ENCODE data around the gene INTS15.
A peak's percentile ranks its signal among the peaks of the same experiment; 100 is the strongest.
"Not testable (repeated sequence)": the region's sequence is repeated elsewhere in the genome, so short reads cannot be mapped to it uniquely, and the experiment has no call there.

INTS15 gene

DNA sequence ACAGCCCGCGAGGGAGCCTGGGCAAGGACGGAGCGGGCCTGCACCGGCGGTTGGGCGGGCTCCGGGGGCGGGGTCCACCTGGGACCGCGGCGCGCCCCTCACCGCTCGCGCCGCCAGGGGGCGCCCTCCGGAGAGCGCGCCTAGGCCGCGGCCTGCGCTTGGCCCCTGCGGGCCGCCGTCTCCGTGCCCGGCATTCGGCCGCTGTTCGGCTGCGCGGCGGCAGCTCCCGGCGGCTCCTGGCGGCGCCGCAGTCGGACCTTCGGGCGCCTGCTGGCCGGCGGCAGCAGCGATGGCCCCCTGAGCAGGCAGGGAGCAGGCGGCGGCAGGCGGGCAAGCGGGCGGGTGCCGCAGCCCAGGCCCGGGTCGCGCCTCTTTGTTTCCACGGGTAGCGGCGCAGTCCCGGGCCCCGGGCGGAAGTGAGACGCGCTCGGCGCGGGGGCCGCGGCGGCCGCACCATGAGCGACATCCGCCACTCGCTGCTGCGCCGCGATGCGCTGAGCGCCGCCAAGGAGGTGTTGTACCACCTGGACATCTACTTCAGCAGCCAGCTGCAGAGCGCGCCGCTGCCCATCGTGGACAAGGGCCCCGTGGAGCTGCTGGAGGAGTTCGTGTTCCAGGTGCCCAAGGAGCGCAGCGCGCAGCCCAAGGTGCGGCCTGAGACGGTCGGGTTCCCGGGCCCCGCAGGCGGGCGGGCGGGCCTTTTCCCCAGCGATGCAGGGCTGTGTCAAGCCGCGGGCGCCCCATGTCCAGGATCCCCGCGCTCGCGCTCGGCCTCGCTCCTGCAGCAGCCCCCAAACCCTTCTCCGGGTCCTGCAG lies at the start of gene INTS15:
TSS of gene INTS15 (plus strand) at position 193 of the 816 bp plus-strand sequence. CDS start at position 456, 263 bp downstream.
- DNase-seq (ENCODE audit: low spot score), result peak; percentile 54

DNA sequence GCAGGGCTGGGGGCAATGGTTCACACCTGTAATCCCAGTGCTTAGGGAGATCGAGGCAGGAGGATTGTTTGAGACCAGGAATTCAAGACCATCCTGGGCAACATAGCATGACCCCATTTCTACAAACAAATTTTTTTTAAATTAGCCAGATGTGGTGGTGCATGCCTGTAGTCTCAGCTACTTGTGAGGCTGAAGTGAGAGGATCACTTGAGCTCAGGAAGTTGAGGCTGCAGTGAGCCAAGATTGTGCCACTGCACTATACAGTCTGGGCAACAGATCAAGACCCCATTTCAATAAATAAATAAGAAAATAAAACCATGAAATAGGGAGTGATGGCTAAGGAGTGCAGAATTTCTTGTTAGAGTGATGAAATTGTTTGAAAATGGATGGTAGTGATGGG lies 47.5 kb upstream of the INTS15 start:
- no peak for DNase-seq (ENCODE audit: low spot score)

DNA sequence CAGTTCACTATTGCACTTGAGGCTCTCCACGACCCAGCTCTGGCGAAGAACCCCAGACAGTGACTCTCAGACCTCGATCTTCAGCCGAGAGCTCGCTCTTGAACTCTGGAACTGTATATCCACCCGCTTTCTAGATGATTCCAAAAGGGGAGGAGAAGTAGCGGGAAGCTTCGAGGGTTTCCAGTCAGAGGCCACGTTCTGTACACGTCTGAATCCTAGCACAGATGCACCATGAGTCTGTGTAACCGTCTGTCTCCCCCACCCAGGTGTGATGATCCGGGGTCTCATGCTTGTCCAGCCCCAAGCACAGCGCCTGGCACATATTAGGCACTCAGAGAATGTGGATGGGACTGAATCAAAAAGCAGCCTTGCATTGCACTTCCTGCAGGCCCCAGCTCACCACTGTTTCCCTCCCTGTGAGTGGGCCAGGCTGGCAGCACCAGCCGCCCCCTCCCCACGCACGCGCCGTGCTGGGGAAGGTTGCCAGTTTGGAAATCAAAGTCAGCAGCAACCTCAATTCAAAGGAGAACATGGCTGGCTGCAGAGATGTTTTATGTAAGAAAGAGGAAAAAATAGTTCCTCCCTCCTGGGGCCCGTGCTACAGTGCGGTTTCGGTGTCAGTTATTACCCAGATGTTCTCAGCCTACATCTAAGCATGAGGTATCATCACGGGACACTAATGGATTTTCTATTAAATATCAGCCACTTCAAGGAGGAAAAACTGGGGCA lies 44.3 kb upstream of the INTS15 start:
- no peak for DNase-seq (ENCODE audit: low spot score)

DNA sequence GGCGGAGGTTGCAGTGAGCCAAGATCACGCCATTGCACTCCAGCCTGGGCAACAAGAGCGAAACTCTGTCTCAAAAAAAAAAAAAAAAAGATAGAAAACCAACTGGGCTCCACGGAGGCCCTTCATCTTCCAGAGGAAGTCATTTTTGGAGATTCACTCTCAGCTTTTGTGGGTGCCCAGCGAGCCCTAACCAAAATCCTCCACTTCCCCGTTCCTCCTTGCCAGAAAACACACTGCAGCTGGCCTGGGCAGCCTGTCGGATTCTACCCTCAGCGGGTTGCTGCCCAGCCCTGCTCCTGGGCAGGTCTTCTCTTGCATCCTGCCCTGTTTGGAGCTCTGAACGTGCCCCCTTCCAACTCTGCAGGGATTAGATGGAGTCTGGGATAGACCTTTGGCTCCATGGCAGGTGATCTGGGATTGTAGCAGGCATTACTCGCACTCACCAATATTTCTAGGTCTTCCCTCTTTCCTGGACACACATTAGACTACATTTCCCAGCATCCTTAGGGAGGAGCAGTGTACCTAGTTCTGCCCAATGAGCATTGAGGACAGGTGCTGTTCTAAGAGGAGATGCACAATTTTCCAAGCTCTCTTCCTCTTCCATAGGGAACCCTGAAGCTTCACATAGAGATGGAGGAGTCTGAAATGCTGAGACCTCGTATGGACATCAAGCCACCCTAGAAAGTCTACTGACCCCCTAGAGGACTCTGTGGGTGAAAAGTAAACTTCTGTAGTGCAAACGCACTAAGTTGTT lies 43.1 kb upstream of the INTS15 start:
- peak; percentile 17 for DNase-seq (ENCODE audit: low spot score)

DNA sequence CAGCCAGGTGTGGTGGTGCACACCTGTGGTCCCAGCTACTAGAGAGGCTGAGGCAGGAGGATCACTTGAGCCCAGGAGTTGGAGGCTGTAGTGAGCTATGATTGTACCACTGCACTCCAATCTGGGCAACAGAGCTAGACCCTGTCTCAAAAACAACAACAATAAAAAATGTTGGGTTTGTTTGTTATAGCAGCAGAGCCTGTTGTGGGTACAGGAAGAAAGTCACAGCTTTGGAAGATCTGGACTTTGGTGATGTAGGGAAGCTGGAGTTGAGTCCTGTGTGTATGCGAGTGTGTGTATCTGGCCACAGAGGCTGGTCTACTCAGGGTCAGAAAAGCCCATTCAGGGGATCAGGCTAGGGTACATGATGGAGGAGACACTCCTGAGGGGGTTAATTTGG lies 42.4 kb upstream of the INTS15 start:
- no peak for DNase-seq (ENCODE audit: low spot score)

DNA sequence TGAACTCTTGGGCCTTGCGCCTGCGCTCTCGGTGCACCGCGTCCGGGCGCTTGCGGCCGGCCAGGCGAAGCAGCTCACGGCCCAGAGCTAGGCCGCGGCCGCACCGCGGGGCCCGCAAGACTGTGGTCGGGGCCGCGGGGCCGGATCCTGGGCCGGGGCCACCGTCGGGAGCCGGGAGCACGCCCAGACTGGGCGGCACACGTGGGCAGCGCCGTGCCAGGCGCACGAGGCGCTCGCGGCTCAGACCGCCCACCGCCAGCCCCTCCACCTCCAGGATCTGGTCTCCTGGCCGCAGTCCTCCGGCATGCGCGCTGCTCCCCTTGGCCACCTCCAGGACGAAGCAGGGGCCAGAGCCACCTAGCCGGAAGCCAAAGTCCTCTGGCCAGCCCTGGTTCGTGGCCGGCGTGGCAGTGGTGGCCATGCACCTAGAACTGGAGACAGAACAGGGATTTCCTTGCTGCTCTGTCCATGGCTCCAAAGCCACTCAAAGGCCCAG lies 38.8 kb upstream of the INTS15 start, which contains the start of gene GRID2IP:
TSS of gene GRID2IP (minus strand) at position 446 of the 496 bp plus-strand sequence. CDS start at position 421, 25 bp downstream.
- no peak for DNase-seq (ENCODE audit: low spot score)

DNA sequence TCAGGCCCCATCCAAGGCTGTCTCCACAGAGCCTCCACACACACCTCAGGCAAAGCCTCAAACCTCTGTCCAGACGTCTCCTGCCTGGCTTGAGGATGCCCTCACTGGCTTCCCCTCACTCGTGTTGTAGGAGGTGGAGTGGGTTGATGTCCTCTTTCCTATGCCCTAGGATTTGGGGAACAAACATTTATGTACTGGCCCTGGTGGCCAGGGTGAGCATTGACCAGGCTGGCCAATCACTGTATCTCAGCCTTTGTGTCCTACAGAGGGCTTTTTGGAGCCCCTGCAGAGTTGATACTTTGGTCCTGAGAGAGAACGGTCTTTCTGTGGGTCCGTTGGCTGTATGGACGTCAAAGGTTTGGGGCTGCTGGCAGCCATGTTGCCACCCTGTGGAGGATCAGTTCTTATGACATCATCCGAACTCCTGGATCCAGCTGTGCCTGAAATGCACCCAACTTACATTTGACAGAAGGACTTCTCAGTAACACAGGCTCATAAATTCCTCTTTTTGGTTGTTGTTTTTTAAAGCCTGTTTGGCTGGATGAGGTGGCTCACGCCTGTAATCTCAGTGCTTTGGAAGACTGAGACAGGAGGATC lies 36.3 kb upstream of the INTS15 start:
- no peak for DNase-seq (ENCODE audit: low spot score)

DNA sequence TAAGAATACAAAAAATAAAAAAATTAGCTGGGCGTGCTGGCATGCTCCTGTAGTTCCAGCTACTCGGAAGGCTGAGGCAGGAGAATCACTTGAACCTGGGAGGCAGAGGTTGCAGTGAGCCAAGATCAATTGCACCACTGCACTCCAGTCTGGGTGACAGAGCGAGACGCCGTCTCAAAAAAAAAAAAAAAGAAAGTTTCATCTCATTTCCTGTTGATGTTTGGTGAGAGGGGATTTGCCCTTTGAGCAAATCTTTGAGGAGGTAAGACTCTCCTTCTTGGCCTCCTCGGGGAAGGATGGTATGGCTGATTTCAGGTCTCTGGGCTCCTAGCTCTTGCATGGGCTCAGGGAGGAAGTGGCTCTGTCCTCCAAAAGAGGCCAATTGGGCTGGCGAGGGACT lies 35.0 kb upstream of the INTS15 start:
- DNase-seq (ENCODE audit: low spot score), result no peak

DNA sequence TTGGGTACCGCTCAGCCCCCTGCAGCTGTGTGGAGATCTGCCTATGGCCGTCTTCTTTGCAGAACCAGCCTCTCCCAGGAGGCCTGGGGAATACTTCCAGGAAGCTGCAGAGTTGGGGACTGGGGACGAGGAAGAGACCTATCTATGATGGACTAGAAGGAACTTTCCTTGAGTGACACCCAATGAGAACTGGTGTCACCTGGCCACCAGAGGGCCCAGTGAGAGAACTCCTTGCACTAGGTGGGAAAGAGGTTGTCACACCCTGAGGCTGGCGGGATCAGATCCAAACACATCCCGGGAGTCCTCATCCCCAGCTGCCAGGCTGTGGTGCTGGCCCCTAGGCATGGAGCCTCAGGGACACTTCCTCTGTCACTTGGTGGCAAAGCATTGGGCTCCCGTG lies 33.6 kb upstream of the INTS15 start:
- DNase-seq (ENCODE audit: low spot score), result no peak

DNA sequence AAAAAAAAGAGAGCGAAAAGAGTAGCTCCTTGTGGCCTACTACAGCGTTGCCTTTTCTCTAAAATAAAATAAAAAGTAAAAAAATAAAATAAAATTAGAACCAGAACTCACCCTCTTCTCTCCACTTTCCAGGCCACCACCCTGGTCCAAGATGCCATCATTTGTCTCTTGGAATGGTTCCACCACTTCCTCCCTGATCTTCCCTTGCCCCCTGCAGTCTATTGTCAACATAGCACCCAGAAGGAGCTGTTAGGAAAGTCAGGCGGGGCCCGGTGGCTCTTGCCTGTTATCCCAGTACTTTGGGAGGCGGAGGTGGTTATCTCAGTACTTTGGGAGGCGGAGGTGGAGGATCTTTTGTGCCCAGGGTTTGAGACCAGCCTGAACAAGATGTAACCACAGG lies 31.0 kb upstream of the INTS15 start:
- peak; percentile 22 for DNase-seq (ENCODE audit: low spot score)

DNA sequence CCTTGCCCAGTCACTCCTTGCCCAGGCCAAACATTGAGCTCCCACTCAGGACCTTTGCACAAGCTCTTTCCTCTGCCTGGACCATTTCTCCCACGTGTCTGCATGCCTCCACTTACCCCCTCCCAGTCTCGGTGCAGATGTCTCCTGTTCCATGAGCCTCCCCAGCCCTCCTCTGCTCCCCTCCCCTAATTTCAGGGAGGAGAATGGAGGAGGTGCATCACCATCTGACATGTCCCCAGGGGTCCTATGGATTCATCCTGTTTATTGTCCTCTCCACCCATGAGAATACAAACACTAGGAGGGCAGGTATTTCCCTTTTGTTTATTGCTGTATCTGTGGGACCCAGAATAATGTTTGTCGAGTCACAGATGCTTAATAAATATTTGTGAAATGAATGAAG lies 29.9 kb upstream of the INTS15 start:
- DNase-seq (ENCODE audit: low spot score), result no peak

DNA sequence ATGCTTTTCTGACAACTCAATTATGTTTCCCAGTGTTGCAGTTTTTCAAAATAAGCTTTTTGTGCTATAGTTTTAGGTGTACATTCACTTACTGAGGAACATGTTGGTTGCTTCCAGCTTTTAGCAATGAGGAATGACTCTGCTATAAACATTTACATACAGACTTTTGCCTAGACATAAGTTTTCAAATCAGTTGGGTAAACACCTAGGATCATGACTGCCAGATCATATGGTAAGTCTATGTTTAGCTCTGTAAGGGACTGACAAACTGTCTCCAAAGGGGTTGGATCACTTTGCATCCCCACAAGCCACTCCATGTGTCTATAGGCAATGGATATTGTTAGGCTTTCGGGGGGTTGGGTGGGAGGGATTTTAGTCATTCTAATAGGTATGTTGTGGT lies 27.7 kb upstream of the INTS15 start:
- no peak for DNase-seq (ENCODE audit: low spot score)

DNA sequence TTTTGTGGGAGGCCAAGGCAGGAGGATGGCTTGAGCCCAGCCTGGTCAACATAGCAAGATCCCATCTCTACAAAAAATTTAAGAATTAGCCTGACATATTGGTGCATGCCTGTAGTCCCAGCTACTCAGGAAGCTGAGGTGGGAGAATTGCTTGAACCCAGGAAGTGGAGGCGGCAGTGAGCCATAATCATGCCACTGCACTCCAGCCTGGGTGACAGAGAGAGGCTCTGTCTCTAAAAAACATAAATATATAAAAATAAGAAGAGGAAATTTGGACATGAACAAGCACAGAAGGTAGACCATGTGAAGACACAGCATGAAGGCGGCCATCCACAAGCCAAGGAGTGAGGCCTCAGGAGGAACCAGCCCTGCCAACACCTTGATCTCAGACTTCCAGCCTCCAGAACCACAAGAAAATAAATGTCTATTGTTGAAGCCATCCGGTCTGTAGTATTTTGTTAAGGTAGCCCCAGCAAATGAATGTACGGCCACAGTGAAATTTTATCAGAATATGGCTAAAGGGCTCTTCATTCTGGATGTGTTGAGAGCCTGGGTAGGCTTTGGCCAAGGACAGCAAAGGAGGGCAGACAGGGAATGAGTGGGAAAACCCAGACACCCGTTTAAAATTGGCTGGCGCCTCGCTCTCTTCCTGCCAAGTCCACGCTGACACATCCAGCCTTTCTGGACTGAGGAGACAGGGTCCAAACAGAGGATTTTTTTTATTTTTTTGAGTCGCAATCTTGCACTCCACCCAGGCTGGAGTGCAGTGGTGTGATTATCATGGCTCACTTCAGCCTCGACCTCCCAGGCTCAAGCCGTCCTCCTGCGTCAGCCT lies 25.7 kb upstream of the INTS15 start:
- peak; percentile 94 for DNase-seq (ENCODE audit: low spot score)

DNA sequence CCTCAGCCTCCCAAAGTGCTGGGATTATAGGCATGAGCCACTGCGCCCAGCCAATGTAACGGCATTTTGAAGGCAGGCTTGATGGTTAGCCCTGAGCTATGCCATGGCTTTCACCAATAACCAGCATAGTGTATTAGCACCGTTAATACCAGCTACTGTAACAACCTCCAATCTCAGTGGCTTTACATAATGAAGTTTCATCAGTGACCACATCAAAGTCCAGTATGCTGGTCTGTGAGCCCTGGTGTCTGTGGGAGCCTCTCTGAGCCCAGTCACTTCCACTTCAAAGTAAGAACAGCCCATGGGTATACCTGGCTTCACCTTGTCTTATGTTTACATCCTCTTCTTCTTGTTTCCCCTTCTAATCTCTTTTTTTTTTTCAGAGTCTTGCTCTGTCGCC lies 24.2 kb upstream of the INTS15 start:
- DNase-seq (ENCODE audit: low spot score), result no peak

DNA sequence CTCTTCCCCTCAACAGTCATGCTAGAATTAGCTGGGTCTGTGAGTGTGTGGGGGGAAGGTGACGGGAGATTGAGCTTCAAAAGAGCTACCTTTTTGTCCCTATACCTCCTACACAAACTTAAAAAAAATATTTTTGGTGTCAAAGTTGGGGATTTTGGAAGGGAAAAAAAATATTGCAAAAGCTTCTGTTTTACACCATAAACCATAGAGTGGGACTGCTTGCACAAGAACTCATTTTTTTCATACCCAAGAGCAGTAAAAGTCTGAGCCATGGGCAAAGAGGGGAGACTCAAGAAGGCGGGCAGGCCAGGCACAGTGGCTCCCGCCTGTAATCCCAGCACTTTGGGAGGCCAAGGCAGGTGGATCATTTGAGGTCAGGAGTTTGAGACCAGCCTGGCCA lies 21.9 kb upstream of the INTS15 start:
- no peak for DNase-seq (ENCODE audit: low spot score)

DNA sequence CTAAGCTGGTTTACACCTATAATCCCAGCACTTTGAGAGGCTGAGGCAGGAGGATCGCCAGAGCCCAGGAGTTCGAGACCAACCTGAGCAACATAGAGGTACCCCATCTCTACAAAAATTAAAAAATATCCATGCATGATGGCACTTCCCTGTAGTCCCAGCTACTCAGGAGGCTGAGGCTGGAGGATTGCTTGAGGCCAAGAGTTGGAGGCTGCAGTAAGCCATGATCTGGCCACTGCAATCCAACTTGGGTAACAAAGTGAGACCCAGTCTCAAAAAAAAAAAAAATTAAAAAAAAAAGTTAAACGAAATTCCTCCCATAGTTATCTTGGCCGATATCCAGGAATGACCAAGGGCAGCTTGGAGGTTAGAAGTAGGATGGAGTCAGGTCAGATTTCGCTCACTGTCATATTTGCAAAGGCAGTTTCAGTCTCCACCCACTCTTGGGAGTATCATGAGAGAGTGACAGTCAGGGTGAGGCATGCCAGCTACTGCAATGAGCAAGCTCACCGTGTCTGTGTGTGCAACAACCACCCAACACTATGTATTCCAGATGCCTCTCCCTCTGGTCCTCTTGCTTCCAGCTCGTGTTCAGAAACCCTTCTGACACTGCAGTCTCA lies 18.6 kb upstream of the INTS15 start:
- no peak for DNase-seq (ENCODE audit: low spot score)

DNA sequence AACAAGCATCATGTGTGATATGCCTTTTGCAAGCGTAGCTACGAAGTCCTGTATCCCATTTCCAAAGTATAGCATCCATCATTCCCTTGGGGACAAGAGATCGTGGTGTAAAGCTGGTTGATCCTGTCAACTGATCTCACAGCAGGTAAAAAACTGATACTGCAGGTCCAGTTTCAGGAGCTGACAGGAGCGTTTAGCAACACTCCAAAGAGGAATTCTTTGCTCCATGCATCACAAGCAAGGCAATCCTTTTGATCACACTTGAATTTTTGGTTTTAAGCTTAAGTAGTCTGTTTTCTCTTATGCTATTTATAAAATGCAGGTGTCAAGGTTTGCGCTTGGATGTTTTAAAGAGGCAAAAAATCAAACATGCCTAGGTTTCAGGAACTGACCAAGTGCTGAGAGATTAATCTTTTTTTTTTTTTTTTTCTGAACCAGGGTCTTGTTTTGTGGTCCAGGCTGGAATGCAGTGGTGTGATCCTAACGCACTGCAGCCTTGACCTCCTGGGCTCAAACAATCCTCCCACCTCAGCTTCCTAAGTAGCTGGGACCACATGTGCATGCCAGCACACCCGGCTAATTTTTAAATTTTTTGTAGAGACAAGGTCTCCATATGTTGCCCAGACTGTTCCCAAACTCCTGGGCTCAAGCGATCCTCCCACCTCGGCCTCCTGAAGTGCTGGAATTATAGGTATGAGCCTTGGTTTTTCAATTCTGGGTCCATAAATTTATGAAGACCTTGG lies 14.4 kb upstream of the INTS15 start:
- DNase-seq (ENCODE audit: low spot score), result no peak

DNA sequence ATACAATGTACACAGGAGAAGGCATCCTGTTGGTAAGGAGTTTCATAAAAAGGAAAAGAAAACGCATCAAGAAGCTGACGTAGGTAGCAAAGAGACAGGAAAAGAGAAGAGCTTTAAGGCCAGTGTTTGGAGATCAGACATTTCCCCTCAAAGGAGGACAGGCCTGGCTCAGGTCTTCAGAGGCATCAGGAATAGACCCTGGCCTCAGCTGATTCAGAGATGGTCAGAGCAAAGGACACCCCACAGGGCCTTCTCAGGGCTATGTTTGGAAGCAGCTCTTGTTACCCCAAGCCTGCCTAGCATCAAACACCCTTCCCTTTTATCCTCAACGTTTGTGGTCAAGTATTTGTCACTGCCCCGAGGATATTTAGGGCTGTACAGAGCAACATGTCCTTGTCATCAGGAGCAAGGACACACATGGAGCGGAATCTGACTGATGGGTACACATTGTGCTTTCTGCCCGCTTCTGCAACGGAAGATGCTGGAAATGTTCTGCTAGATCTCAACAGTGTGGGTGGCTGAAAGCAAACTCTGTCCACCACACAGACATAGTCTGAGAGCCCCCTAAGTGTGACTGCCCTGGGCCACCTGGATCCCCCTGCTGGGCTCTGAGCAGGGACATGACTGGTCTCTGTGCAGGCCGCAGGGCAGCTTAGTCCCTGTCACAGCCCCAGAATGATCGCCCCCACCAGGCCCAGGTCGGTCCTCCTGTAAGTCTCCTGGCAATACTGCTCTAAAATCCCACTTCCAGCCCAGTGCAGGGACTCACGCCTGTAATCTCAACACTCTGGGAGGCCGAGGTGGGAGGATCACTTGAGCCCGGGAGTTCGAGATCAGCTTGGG lies 13.6 kb upstream of the INTS15 start:
- DNase-seq (ENCODE audit: low spot score), result no peak

DNA sequence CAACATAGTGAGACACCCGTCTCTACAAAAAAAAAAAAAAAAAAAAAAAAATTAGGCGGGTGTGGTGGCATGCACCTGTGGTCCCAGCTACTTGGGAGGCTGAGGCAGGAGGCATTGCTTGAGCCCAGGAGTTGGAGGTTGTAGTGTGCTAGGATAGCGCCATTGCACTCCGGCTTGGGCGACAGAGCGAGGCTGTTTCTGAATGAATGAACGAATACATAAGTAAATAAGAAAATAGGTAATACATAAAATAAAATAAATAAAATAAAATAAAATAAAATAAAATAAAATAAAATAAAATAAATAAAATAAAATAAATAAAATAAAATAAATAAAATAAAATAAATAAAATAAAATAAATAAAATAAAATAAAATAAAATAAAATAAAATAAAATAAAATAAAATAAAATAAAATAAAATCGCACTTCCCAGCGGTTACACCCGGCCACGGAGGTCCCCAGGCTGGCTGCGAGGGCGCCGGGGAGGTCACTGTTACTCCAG lies 12.9 kb upstream of the INTS15 start:
- DNase-seq (ENCODE audit: low spot score), result not testable (repeated sequence)
